ENCODE results near the gene OSCP1. TPM values are rescaled to one million over a fixed set of nuclear protein-coding genes. Genes with fewer than 3 reads are reported as not detected.

The OSCP1 gene
- total RNA-seq, 1 donor = 8.7 TPM

GRCh38 chr1:36455386-36455785 is 5.1 kb upstream of the OSCP1 start:
- DNase-seq (ENCODE audit: low read depth) = no peak
- TF ChIP-seq CTCF (IDR thresholded peaks at IDR 0.05; ENCODE audit: insufficient read depth, low read length) = no peak
- no peak overlapping the region for H3K4me3 ChIP-seq (ENCODE audit: low read depth, low read length)

- no peak for DNase-seq (ENCODE audit: low read depth)
- no peak for TF ChIP-seq CTCF (IDR thresholded peaks at IDR 0.05; ENCODE audit: insufficient read depth, low read length)
- no peak overlapping the region for H3K4me3 ChIP-seq (ENCODE audit: low read depth, low read length)
Observed at GRCh38 chr1:36453600-36454388, 3.5 kb upstream of the OSCP1 start.

- no peak for TF ChIP-seq CTCF (IDR thresholded peaks at IDR 0.05; ENCODE audit: insufficient read depth, low read length)
- DNase-seq (ENCODE audit: low read depth) = no peak
Observed at GRCh38 chr1:36453051-36453450, 2.8 kb upstream of the OSCP1 start.

GRCh38 chr1:36450919-36451305 is 661 bp upstream of the OSCP1 start:
- peak overlapping the region; percentile 79 for H3K4me3 ChIP-seq (ENCODE audit: low read depth, low read length)
- no peak for DNase-seq (ENCODE audit: low read depth)
- no peak for TF ChIP-seq CTCF (IDR thresholded peaks at IDR 0.05; ENCODE audit: insufficient read depth, low read length)

More at GRCh38 chr1:36453051-36453450, 2.8 kb upstream of the OSCP1 start:
- H3K4me3 ChIP-seq (ENCODE audit: low read depth, low read length) = no peak overlapping the region

- no peak for TF ChIP-seq CTCF (IDR thresholded peaks at IDR 0.05; ENCODE audit: insufficient read depth, low read length)
- DNase-seq (ENCODE audit: low read depth) = no peak
- H3K4me3 ChIP-seq (ENCODE audit: low read depth, low read length) = no peak overlapping the region
Observed at GRCh38 chr1:36448530-36449056, 1.7 kb downstream of the OSCP1 start.

GRCh38 chr1:36447450-36447849 is 2.8 kb downstream of the OSCP1 start:
- TF ChIP-seq CTCF (IDR thresholded peaks at IDR 0.05; ENCODE audit: insufficient read depth, low read length) = no peak

More at GRCh38 chr1:36447450-36447849, 2.8 kb downstream of the OSCP1 start:
- DNase-seq (ENCODE audit: low read depth) = no peak
- no peak overlapping the region for H3K4me3 ChIP-seq (ENCODE audit: low read depth, low read length)
